GM19395 (cell line): ENCODE data around the gene ATXN7L3.
"Not testable (repeated sequence)": the region's sequence is repeated elsewhere in the genome, so short reads cannot be mapped to it uniquely, and the experiment has no call there.

Experiments used
- ATAC-seq: cut with Tn5 transposase; IDR thresholded peaks from one replicate; pipeline ENCODE4 v1.9.1; 2021; ENCODE audit warnings: mild to moderate bottlenecking, moderate library complexity; ENCODE audit not compliant: unreplicated experiment

ATXN7L3 gene, protein sequence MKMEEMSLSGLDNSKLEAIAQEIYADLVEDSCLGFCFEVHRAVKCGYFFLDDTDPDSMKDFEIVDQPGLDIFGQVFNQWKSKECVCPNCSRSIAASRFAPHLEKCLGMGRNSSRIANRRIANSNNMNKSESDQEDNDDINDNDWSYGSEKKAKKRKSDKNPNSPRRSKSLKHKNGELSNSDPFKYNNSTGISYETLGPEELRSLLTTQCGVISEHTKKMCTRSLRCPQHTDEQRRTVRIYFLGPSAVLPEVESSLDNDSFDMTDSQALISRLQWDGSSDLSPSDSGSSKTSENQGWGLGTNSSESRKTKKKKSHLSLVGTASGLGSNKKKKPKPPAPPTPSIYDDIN

DNA sequence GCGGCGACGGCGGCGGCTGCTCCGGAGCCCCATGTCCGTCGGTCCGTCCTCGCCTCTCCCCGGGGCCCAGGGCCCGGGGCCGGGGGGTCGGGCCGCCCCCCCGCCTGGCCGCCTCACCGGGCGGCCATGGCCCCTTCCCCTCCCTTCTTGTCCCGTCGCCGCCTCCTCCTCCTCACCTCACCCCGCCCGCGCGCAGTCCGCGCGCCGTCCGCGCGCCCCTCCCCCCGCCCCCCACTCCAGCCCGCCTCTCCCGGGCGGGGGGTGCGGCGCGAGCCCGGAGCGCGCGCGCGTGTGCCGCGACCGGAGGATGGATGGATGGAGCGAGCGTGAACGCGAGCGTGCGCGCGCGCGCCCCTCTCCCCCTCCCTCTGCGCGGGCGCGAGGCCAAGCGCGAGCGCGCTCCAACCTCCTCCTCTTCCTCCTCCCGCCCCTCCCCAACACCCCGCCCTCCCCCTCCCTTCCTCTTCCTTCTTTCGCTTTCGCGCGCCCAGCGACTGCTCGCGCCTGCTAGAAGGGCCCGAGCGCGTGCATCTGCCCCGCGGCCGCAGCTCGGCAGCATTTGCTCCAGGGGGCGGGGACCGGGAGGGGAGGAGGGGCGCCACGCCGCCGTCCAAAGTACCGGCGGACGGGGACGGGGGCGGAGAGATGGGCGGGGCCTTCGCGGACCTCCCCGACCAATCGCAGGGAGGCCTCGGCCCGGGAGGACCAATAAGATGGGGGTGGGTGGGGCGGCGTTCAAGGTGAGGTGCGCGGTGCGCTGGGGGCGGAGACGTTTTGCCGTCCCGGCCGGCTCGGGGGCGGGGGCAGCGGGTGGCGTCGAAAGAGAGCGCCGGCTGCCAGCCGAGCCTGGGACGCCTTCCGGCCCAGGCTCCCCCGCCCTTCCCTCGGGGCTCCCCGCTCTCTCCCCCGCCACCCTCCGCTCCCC lies at the start of gene ATXN7L3:
Gene ATXN7L3, minus strand, starts transcription at position 332 of the 925 bp plus-strand sequence. CDS start 1,814 bp downstream, outside the sequence.
- peak; percentile 57 for ATAC-seq

DNA sequence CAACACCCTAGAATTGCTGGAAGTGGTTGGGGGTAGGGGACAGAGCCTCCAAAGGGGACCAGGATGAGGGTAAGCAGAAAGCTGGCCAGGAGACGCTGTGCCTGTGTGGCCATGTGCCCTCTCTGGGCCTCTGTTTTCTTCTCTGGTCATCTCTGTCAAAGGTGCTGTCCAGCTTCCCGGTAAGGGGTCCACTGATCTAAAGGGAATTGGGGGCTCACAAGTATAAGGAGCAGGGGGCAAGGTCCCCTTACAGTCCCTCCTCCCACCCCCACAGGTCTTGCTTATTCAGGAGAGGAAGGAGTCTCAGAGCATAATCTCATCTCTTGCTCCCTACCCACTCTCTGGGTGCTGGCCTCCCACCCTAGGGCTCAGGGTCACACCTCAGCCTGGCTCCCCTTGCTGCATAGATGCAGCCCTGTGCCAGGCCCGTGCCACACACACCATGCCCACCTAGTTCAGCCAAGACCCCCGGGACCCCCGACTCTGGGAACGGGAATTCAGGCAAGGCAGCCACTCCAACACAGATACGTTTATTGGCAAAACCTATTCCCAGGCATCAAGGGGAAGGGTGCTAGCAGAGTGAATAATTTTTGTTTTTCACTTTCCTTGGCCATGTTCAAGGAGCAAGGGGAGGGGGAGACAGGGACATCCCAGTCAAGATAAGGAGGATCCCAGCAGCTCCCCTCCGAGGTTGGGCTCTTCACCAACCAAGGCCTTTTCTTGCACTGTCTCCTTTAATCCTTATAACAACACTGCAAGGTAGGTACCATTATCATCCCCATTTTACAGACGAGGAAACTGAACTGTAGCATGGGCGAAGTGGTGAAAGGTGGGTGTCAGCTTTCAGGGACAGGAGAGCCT lies 48.4 kb upstream of the ATXN7L3 start:
- no peak for ATAC-seq

DNA sequence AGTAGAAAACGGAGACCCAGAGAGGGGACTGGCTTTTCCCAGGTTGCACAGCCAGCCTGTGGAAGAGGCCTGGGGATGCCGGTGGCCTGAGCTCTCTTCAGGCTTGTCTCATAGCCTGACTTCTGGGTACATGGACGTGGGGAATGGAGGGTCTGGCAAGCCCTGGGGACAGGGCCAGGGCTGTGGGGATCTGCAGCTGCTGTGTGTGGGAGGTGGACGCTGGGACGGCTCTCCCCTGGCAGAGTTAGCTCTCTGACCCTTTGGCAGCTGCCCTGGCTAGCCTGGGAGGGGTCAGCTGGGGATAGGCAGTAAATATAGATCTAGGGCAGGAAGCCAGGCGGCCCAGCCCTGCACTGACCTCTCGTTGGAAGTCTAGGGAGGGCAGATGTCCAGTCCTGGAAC lies 47.8 kb upstream of the ATXN7L3 start:
- no peak for ATAC-seq

DNA sequence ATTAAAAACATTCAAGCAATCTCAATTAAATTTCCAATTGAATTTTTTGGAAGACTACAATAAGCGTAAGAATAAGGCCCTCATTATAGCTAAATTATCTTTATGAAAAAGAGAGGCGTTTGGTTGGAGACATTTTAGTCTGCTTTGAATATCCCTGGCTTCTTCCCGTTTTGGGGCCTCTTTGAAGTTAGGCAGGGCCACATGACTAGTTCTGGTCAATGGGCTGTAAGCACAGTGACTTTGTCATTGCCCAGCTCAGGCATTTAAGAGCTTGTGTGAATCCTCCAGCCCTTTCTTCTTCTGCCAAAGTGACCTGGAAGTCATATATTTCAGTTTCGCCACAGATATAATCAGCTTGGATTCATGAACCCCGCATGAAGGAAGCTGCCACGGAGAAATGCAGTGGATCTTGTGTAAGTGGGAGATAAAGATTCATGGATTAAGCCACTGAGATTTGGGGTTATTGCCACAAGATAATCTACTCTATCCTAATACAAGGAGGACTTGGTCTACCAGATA lies 41.5 kb upstream of the ATXN7L3 start:
- no peak for ATAC-seq

DNA sequence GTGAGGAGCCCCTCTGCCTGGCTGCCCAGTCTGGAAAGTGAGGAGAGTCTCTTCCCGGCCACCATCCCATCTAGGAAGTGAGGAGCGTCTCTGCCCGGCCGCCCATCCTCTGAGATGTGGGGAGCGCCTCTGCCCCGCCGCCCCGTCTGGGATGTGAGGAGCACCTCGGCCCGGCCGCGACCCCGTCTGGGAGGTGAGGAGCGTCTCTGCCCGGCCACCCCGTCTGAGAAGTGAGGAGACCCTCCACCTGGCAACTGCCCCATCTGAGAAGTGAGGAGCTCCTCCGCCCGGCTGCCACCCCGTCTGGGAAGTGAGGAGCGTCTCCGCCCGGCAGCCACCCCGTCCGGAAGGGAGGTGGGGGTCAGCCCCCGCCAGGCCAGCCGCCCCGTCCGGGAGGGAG lies 38.2 kb upstream of the ATXN7L3 start:
- ATAC-seq = not testable (repeated sequence)

DNA sequence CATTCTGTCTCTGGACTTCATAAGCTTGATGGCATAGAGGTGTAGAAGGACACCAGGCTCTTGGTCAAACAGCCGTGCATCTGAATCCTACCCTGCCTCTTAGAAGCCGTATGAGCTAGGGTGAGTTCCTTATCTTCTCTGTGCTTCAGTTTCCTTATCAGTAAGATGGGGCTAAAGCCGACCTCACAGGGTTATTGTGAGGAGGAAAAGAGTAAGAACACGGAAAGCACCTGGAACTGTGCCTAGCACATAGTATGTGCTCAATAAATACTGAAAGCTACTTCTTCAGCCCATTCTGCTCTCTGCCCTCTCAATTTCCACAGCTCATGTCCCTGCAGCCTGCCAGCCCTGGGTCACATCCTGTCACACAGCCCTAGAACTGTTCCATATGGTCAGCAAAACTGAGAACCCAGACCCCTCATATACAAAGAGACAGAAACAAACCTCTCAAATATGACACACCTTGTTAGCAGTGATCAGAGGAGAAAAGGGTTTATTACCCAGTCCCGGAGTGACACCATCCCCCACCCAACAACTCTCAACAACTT lies 36.8 kb upstream of the ATXN7L3 start:
- no peak for ATAC-seq

DNA sequence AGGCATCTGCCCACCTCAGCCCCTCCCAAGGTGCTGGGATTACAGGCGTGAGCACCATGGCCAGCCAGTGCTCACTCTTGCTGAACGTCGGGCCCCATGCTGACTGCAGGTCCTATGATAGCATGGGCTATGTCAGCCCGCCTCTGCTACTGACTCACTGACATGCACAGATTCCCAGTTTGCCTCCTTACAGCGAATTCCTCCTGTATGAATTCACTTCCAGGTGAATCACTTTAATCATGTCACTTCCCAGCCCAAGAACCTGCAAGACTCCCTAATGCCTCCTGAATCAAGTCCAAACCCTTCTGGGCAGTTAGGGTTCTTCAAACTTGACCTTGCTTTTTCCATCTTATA lies 35.9 kb upstream of the ATXN7L3 start:
- no peak for ATAC-seq

DNA sequence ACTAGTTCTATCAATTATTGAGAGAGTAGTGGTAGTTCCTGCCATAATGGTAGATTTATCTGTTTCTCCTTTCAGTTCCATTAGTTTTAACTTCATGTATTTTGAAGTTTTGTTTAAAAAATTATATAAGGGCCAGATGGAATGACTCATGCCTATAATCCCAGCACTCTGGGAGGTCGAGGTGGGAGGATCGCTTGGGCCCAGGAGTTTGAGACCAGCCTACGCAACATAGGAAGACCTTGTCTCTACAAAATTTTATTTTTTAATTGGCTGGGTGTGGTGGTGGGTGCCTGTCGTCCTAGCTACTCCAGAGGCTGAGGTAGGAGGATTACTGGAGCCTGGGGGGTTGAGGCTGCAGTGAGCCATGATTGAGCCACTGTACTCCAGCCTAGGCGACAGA lies 33.9 kb upstream of the ATXN7L3 start:
- ATAC-seq = no peak

DNA sequence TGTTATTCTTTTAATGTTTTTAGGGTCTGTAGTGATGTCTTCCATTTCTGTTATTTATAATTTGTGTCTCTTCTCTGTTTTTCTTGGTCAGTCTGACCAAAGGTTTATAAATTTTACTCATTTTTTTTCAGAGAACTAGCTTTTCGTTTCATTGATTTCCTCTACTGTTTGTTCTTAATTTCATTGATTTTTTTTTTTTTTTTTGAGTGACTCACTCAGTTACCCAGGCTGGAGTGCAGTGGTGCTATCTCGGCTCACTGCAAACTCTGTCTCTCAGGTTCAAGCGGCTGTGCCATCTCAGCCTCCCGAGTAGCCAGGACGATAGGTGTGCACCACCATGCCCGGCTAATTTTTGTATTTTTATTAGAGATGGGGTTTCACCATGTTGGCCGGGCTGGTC lies 32.4 kb upstream of the ATXN7L3 start:
- ATAC-seq = no peak

DNA sequence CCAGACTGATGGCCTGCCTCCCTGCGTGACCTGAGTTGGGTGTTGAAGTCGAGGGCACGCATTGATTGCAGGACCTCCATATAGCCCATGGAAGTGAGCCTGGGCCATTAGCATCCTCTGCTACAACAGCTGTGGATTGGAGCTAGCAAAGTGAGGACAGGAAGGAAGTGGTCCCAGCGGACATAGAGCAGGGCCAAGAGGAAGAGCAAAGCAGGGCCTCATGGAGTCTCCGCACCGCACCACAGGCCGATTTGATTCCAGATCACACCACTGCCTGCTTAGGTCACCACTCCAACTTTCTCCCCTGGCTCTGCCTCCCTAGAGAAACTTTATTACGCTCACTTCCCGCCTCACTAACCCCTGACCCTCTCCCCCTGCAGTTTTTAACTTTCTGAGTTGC lies 30.5 kb upstream of the ATXN7L3 start:
- no peak for ATAC-seq

DNA sequence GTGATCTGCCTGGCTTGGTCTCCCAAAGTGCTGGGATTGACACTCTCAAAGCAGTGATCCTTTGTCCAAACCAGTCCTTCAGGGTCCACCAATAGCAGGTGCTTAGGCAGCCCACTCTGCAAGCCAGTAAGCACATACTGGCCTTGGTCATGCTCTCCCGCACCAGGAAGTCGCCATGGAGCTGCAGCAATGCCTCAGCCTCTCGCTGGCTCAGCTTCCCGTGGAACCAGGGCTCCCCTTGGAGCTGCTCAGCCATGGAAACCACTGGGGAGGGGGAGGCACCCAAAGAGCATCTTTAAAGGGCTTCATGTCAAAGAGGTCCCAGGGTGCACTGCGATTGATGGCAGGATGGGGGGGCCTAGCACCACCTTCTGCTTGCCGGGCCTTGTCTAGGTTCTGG lies 29.4 kb upstream of the ATXN7L3 start:
- no peak for ATAC-seq

DNA sequence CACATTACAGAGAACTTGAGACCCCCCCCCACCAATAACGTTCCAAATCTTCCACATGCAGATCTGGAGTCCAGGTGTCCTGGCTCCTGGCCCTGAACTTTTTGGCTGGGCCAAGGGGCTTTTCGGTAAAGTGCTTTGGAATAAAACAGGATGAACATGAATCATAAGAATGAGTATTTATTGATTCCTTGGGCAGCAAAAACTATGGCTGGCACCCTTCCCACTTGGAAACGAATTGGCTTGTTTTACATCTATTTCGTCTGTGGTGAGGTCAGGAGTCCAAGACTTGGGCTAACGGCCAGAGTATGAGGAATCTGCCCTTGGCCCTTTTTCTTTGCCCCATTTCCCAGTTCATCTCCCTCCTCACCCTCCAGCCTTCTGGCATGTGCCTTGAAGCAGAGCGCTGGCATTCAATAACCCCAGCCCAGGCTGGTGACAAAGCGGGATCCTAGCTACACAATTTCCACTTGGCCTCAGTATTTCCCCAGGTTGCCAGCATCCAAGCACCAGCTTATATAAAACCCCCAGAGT lies 23.9 kb upstream of the ATXN7L3 start:
- ATAC-seq = no peak

DNA sequence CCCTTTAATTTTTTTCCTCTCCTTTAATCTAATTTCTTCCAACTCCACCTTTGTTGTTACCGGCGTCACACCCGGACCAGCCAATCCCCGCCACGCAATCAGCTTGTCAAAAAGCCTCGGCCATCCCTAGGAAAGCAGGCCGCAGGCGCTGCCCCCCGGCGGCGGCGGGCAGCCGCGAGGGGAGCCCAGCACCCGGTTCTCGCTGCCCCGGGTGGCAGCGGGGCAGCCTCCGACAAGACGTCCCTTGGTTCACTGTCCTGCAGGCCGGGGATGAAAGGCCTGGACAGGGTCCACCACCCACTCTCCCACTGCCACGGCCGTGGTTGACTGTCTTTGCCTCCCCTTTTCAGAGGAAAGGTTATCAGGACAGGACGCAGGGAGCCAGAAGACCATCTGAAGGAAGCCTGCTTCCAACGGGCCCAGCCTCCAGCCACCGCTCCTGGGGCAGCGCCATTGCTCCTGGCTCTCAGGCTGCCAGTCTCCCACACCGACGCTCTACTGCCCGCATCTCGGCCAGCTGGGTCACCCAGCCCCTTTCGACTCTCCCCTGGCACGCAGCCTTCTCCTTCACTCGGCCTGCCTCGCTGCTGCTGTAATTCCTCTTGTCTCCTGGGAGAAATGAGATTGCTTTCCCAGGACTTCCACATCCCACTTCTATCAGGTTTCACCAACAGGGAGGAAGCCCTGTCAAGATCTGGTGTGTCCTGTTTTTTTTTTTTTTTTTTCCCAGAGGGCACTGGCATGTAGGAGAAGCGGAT lies 22.6 kb upstream of the ATXN7L3 start:
- no peak for ATAC-seq

DNA sequence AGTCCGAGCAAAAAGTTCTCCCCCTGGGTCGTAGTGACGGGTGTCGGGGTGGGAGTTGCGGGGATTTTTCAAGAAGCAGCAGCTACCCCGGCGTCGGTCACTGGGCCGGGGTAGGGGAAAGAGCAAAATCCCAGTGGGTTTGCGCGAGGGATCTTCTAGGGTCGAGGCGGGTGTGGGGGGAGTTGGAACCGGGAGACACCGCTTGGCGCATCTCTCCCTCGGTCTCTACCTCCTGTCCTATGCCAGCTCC lies 22.1 kb upstream of the ATXN7L3 start:
- no peak for ATAC-seq

DNA sequence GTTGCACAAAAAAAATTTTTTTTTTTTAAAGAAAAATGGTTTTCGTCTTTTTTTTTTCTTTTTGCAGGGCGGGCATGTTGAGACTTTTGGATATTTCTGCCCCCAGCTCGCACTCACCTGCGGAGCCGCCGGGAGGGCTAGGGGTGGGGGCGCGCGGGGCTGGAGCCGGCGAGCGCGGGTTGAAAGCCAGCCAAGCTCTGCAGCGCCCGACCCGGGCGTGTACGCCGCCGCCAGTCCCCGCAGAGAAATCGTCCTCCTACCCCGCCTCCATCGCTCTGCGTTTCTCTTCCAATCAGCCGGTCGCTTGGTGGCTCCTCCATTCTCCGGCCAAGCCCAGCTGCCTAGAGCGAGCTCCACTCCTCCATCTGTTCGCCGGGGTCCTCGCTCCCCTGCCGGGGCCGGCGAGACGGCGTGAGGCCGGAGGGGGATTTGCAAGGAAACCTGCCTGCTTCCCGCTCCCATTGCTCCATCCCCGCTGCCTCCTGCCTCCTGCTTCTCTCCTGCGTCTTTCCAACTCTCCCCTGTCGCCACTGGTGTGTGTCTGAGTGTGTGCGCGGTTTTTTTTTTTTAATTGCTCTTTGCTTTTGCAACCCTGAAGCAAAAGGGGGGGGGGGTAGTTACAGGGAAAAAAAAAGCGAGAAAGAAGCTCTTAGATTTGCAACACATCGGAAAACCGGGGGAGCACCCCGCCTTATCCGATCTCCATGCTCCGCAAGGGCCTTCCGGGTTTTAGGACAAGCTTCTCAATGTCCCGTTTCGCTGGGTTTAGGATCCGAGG lies 21.6 kb upstream of the ATXN7L3 start:
- ATAC-seq = no peak

DNA sequence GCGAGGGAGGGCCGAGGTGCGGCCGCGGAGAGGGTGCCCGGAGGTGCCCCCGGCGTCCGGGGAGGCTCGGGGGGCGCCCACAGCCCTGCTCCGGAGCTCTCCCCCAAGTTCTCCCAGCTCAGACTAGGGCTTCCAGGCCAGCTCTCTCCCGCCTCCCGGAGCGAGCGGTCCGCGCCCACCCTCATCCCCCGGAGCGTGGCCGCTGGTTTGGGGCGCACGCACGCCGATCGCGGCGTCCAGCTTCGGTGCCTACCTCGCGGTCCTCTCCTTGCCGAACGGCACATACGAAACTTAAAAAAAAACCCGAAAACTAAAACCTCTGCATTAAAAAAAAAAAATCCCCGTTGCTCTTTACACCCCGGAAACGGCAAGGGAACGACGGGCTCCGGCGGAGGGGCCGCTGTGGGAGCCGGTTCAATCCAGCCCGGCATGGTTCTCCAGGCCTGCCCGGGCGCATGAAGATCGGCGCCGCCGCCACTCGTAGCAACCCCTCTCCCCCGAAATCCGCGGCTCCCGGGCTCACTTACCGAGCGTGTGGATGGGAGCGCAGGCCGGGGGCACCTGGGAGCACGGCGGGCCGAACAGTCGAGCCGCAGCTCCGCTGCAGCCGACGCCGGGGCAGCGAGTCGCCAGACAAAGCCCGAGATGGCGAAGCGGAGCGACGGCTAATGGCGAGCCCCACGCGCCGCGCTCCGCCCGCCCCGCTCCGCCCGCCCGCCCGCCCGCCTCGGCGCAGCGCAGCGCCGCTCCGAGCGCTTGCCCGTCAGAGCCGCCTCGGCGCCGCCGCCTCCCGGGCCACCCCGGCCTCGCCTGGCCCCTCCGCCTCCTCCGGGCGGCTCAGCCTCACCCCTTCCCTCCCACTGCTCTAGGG lies 20.8 kb upstream of the ATXN7L3 start:
- ATAC-seq = no peak

DNA sequence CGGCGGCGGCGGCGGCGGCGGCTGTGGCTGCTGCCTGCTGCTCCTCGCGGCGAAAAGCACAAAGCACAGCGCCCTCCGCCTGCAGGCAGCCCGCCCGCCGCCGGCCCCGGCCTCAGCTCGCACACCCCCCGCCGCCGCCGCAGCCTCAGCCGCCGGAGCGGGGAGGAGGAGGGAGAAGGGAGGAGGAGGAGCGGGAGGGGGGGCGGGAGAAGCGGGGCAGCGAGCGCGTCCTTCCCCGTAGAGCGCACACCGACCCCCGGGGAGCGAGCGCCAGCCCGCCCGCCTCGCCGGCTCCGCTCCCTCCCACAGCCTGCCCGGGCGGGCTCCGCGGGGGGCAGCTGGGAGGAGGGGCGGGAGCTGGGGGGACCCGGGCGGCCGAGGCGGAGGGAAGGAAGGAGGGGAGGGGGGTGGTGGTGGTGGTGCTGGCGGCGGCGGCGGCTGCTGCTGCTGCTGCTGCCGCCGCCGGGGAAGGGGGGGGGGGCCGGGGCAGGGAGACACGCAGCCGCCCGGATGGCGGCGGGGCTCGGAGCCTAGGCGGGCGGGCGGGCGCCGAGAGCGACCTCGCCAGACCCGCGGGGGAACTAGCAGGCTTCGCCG lies 20.0 kb upstream of the ATXN7L3 start, which contains the start of gene UBTF:
Gene UBTF, minus strand, starts transcription at position 60 of the 597 bp plus-strand sequence. CDS start 1,446 bp downstream, outside the sequence.
- no peak for ATAC-seq
